A673 (cell line): ENCODE results near the gene LRRN2. TPM values are rescaled to one million over a fixed set of nuclear protein-coding genes. Genes with fewer than 3 reads are reported as not detected.
"Not testable (repeated sequence)": the region's sequence is repeated elsewhere in the genome, so short reads cannot be mapped to it uniquely, and the experiment has no call there.

ENCODE experiments used
- BruUV-seq: library from RNA; stranded (reverse); fragments of 400-500 nt; replicated peaks from 2 replicates; lab custom pipeline; 2021; lab: Mats Ljungman, UMichigan
- CTCF ChIA-PET: fragments of 300-600 bp; sonication (Branson Sonifier 250); formaldehyde crosslinking; loops from one replicate; lab custom pipeline; 2022; ENCODE audit warnings: antibody characterized with exemption; lab: Charles Lee
- POLR2A ChIA-PET: fragments of 300-600 bp; sonication (Branson Sonifier 250); formaldehyde crosslinking; loops from one replicate; lab custom pipeline; 2022; ENCODE audit warnings: antibody characterized with exemption; ENCODE audit not compliant: low non-redundant PET; lab: Charles Lee
- DNase-seq: peaks from one replicate; pipeline ENCODE4 v3.0.0-alpha.2; 2015; ENCODE audit warnings: low spot score
- H3K27ac ChIP-seq: fragments of 200-600 bp; sonication (generic); 2 replicates; pipeline ENCODE4 v1.5.1; 2016; ENCODE audit warnings: mixed run types, low read depth, mild to moderate bottlenecking, mixed read lengths, antibody characterized with exemption, low read length; ENCODE audit not compliant: poor library complexity, severe bottlenecking
- H3K27me3 ChIP-seq: fragments of 200-600 bp; sonication (generic); replicated peaks from 2 replicates; pipeline ENCODE4 v1.6.1; 2017; ENCODE audit warnings: mixed run types, low read depth, mild to moderate bottlenecking, mixed read lengths, antibody characterized with exemption, low read length; ENCODE audit not compliant: insufficient read depth, poor library complexity
- H3K36me3 ChIP-seq: fragments of 200-600 bp; sonication (generic); 2 replicates; pipeline ENCODE4 v1.6.1; 2016; ENCODE audit warnings: mixed run types, mild to moderate bottlenecking, mixed read lengths, antibody characterized with exemption, low read length; ENCODE audit not compliant: insufficient read depth, poor library complexity, severe bottlenecking
- H3K4me1 ChIP-seq: fragments of 200-600 bp; sonication (generic); 2 replicates; pipeline ENCODE4 v1.6.1; 2017; ENCODE audit warnings: mixed run types, mild to moderate bottlenecking, mixed read lengths, antibody characterized with exemption, low read length; ENCODE audit not compliant: insufficient read depth, poor library complexity, severe bottlenecking
- H3K4me3 ChIP-seq: fragments of 200-600 bp; sonication (generic); 2 replicates; pipeline ENCODE4 v1.5.1; 2016; ENCODE audit warnings: low read depth, mixed run types, mild to moderate bottlenecking, mixed read lengths, low read length; ENCODE audit not compliant: poor library complexity, severe bottlenecking
- H3K9me3 ChIP-seq: fragments of 200-600 bp; sonication (generic); 2 replicates; pipeline ENCODE4 v1.6.1; 2016; ENCODE audit warnings: mixed run types, low read depth, mild to moderate bottlenecking, mixed read lengths, antibody characterized with exemption, low read length; ENCODE audit not compliant: poor library complexity, severe bottlenecking
- CTCF ChIP-seq: fragments of 300-800, 200-600 bp; sonication (generic); conservative IDR thresholded peaks from 2 replicates; pipeline ENCODE4 v1.5.1; 2017; ENCODE audit warnings: low read depth, mild to moderate bottlenecking, antibody characterized with exemption, low read length, moderate library complexity, mixed read lengths
- EZH2 ChIP-seq: fragments of 200-600 bp; sonication (generic); IDR thresholded peaks from 2 replicates; pipeline ENCODE4 v1.6.1; 2017; ENCODE audit warnings: borderline replicate concordance, low read depth, mild to moderate bottlenecking, mixed read lengths, antibody characterized with exemption, low read length; ENCODE audit not compliant: poor library complexity, severe bottlenecking
- intact Hi-C: fragments of 100-400 bp; cut with micrococcal nuclease; formaldehyde crosslinking; loops from one replicate; pipeline ENCODE4 v1.10.0; 2022; ENCODE audit not compliant: unreplicated experiment
- total RNA-seq: library from RNA; stranded (reverse); gene quantifications from 2 replicates; pipeline ENCODE4 v1.2.3, GENCODE V29; 2021

LRRN2 gene
- total RNA-seq, 1 experiment from 2014 or later: not detected

DNA sequence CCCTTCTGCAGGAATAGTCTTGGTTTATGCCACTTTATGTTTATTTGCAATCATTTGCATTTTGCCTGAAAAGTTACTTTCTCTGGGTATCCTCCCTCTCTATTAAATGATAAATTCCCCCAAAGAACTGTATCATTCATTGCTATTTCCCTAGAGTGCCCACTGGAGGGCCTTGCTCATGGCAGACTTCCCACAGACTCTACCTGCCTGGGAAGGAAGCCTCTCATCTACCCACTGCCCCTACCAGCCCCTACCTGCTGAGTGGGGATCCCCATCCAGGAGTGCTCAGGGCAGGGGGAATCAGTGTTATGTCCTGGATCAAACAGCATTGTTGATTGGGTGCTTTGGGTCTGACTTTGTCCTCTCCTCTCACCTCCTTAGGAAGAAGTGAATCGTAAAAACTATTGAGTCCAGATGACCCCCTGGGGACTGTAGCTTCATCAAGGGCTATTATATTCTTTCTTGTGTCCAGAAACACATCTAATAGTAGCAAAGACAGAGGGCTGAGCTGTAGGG, 6.8 kb upstream of the LRRN2 start:
- Histone ChIP-seq H3K27ac (no peak overlapping the region), H3K27me3 (peaks cover 22% of the 10 kb centered on the region), H3K4me3 (no peak overlapping the region), H3K4me1 (no peaks in the 10 kb centered on the region), H3K9me3 (no peaks in the 10 kb centered on the region), H3K36me3 (no peaks in the 10 kb centered on the region)
- POLR2A ChIA-PET: no interaction called here
- BruUV-seq: no TSS peak
- intact Hi-C loops: no loop called here
- CTCF ChIA-PET: interaction anchor here (0.5 kb wide), 1 partner anchor 62 kb away, joined by 4 read pairs; no protein-coding TSS in a partner anchor
- TF ChIP-seq EZH2 (no peak), CTCF (0 out of 2 replicates have a peak, but pooled peaks have one; percentile 21)
- DNase-seq: no peak

GRCh38 chr1:204691328-204691730, 5.8 kb upstream of the LRRN2 start:
- intact Hi-C loops, H3K9me3 ChIP-seq, BruUV-seq, H3K27ac ChIP-seq, H3K36me3 ChIP-seq, H3K4me1 ChIP-seq, POLR2A ChIA-PET, H3K4me3 ChIP-seq, CTCF ChIA-PET, DNase-seq: not testable (repeated sequence)
- peaks cover 33% of the 10 kb centered on the region for H3K27me3 ChIP-seq

- Histone ChIP-seq H3K36me3 (no peaks in the 10 kb centered on the region), H3K9me3 (no peaks in the 10 kb centered on the region), H3K4me3 (no peak overlapping the region), H3K4me1 (no peaks in the 10 kb centered on the region), H3K27me3 (peaks cover 53% of the 10 kb centered on the region), H3K27ac (no peak overlapping the region)
- TF ChIP-seq CTCF (no peak), EZH2 (no peak)
- no TSS peak for BruUV-seq
- intact Hi-C loops: no loop called here
- CTCF ChIA-PET: no interaction called here
- POLR2A ChIA-PET: no interaction called here
- DNase-seq: no peak
These were observed 3.2 kb upstream of the LRRN2 start for GRCh38 chr1:204688776-204689175.

- Histone ChIP-seq H3K36me3 (no peaks in the 10 kb centered on the region), H3K9me3 (no peaks in the 10 kb centered on the region), H3K27ac (no peak overlapping the region), H3K27me3 (peaks cover 56% of the 10 kb centered on the region), H3K4me1 (no peaks in the 10 kb centered on the region), H3K4me3 (no peak overlapping the region)
- DNase-seq: no peak
- ChIA-PET POLR2A (no interaction called here), CTCF (interaction anchor here (0.8 kb wide), 1 partner anchor 119 kb away, joined by 4 read pairs; no protein-coding TSS in a partner anchor)
- no TSS peak for BruUV-seq
- TF ChIP-seq CTCF: no peak
- no peak for TF ChIP-seq EZH2
- intact Hi-C loops: no loop called here
These were observed 2.5 kb upstream of the LRRN2 start for GRCh38 chr1:204688007-204688406.
